Thoracic aorta (tissue), 2 donors: ENCODE results near the gene OR2L5. TPM values are rescaled to one million over a fixed set of nuclear protein-coding genes. Genes with fewer than 3 reads are reported as not detected.

Experiments used
- ATAC-seq: fragments of 150-250 bp; one replicate; pipeline ENCODE4 v1.8.0; 2017; ENCODE audit warnings: low read depth; ENCODE audit not compliant: insufficient number of reproducible peaks, low FRiP score
- DNase-seq: peaks from one replicate; pipeline ENCODE4 v3.0.0-alpha.2; 2020; ENCODE audit warnings: low spot score
- H3K27ac ChIP-seq, 2 donors: fragments of 200-600 bp; sonication (generic); 1 replicate in 1 of 2; 2 replicates in 1 of 2; pipeline ENCODE4 v1.5.1; 2016; ENCODE audit warnings: mild to moderate bottlenecking in 2 of 2, moderate library complexity in 2 of 2
- H3K27me3 ChIP-seq: fragments of 200-600 bp; sonication (generic); replicated peaks from 2 replicates; pipeline ENCODE4 v1.6.0; 2016; ENCODE audit warnings: mild to moderate bottlenecking; ENCODE audit not compliant: insufficient read depth
- H3K36me3 ChIP-seq: fragments of 200-600 bp; sonication (generic); one replicate; pipeline ENCODE4 v1.5.1; 2016
- H3K4me1 ChIP-seq, 2 donors: fragments of 200-600 bp; sonication (generic); 1 replicate in 1 of 2; 2 replicates in 1 of 2; pipeline versions ENCODE4 v1.5.1 to v1.6.0; 2016; ENCODE audit warnings: low read depth in 2 of 2, mild to moderate bottlenecking in 1 of 2; ENCODE audit not compliant: control insufficient read depth in 1 of 2
- H3K4me3 ChIP-seq: fragments of 200-600 bp; sonication (generic); 2 replicates; pipeline ENCODE4 v1.5.1; 2016; ENCODE audit warnings: mild to moderate bottlenecking
- H3K9me3 ChIP-seq: fragments of 200-600 bp; sonication (generic); 2 replicates; pipeline ENCODE4 v1.5.1; 2016
- CTCF ChIP-seq: fragments of 200-600 bp; sonication (generic); IDR thresholded peaks from one replicate; pipeline ENCODE4 v1.5.1; 2019; ENCODE audit warnings: antibody characterized with exemption
- total RNA-seq, 2 donors: library from RNA; depleted of rRNA; stranded (reverse); fragments of >200 nt; gene quantifications; one replicate each; pipeline versions ENCODE4 v1.1.0 to v1.2.3, GENCODE V29; 2016

OR2L5 gene, protein sequence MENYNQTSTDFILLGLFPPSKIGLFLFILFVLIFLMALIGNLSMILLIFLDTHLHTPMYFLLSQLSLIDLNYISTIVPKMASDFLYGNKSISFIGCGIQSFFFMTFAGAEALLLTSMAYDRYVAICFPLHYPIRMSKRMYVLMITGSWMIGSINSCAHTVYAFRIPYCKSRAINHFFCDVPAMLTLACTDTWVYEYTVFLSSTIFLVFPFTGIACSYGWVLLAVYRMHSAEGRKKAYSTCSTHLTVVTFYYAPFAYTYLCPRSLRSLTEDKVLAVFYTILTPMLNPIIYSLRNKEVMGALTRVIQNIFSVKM
- not detected for total RNA-seq

DNA sequence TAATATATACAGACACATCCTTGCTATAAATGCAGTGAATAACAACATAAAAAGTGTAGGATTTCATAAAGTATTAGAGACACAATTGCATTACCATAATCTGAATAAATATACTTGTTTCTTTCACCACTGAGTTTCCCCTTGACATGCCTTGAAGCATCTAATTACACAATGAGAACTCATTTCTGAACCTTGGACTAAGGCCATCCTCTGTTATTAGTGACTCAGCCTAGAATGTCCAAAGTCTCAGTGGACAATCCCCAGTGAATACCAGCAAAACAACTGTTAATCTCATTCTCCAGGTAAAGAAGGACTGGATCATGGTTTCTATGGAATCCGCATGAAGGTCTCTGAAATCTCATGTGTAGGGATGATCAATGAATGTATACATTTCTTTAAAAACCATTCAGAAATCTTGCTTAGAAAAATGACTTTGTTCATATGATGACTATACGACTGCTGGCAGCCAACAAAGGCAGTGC is at the start of gene OR2L5:
Gene OR2L5, plus strand, starts transcription at position 432 of the 482 bp plus-strand sequence. CDS start 8,288 bp downstream, outside the sequence.
- no peak for TF ChIP-seq CTCF
- Histone ChIP-seq H3K9me3 (peaks cover 14% of the 10 kb centered on the region), H3K27me3 (no peaks in the 10 kb centered on the region), H3K4me3 (no peak within 1 kb of the TSS), H3K36me3 (no peaks in the 10 kb centered on the region), H3K27ac (no peak within 1 kb of the TSS), H3K4me1 (no peaks in the 10 kb centered on the region)
- DNase-seq: no peak
- ATAC-seq: no peak

DNA sequence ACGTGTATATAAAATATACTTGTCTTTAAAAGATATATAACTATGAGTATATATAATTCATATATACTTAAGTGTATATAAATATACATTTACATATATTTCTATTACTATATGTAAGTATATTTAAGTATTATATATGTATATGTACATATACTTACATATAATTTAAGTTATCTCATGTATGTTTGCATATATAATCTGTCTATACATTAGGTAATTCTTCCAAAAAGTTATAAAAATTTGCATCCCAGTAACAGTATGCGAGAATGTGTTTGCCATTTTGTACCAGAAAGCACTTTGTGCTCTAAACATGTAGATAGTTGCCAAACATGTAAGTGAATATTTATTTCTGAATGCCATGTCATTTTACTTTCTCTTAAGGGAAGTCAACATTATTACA is 48.5 kb upstream of the OR2L5 start, which contains the start of gene OR2AK2:
Gene OR2AK2, plus strand, starts transcription at position 301 of the 400 bp plus-strand sequence. CDS start 144 bp downstream, outside the sequence.
- no peak for TF ChIP-seq CTCF
- Histone ChIP-seq H3K27me3 (no peaks in the 10 kb centered on the region), H3K4me1 (no peaks in the 10 kb centered on the region), H3K27ac (no peak within 1 kb of the TSS), H3K36me3 (no peaks in the 10 kb centered on the region), H3K9me3 (no peaks in the 10 kb centered on the region), H3K4me3 (no peak within 1 kb of the TSS)
- ATAC-seq (no peak), DNase-seq (no peak)

GRCh38 chr1:247966532-247967204 is 46.8 kb upstream of the OR2L5 start:
- no peak overlapping the region for H3K4me3 ChIP-seq

GRCh38 chr1:247992986-247993385 is 20.5 kb upstream of the OR2L5 start:
- no peak for TF ChIP-seq CTCF
- H3K4me1 ChIP-seq: no peaks in the 10 kb centered on the region
- no peak overlapping the region for H3K27ac ChIP-seq
- H3K36me3 ChIP-seq: no peaks in the 10 kb centered on the region
- DNase-seq: no peak
- H3K9me3 ChIP-seq: no peaks in the 10 kb centered on the region
- no peak for ATAC-seq
- no peaks in the 10 kb centered on the region for H3K27me3 ChIP-seq
- no peak overlapping the region for H3K4me3 ChIP-seq

More at GRCh38 chr1:247966532-247967204, 46.8 kb upstream of the OR2L5 start:
- H3K4me1 ChIP-seq: no peaks in the 10 kb centered on the region
- DNase-seq (no peak), ATAC-seq (no peak)
- H3K36me3 ChIP-seq: no peaks in the 10 kb centered on the region
- H3K27me3 ChIP-seq: no peaks in the 10 kb centered on the region
- no peaks in the 10 kb centered on the region for H3K9me3 ChIP-seq
- no peak for TF ChIP-seq CTCF
- H3K27ac ChIP-seq: no peak overlapping the region

- Histone ChIP-seq H3K4me3 (no peak overlapping the region), H3K27ac (no peak overlapping the region), H3K27me3 (no peaks in the 10 kb centered on the region), H3K4me1 (no peaks in the 10 kb centered on the region), H3K36me3 (no peaks in the 10 kb centered on the region), H3K9me3 (no peaks in the 10 kb centered on the region)
- DNase-seq (no peak), ATAC-seq (no peak)
- TF ChIP-seq CTCF: no peak
Observed at GRCh38 chr1:247998811-247999210, 14.6 kb upstream of the OR2L5 start.
